Thoracic aorta (tissue), 2 donors: ENCODE results near the gene VAT1L. TPM values are rescaled to one million over a fixed set of nuclear protein-coding genes. Genes with fewer than 3 reads are reported as not detected.

Source experiments
- ATAC-seq: fragments of 150-250 bp; one replicate; pipeline ENCODE4 v1.8.0; 2017; ENCODE audit warnings: low read depth; ENCODE audit not compliant: insufficient number of reproducible peaks, low FRiP score
- DNase-seq: peaks from one replicate; pipeline ENCODE4 v3.0.0-alpha.2; 2020; ENCODE audit warnings: low spot score
- H3K27ac ChIP-seq, 2 donors: fragments of 200-600 bp; sonication (generic); 1 replicate in 1 of 2; 2 replicates in 1 of 2; pipeline ENCODE4 v1.5.1; 2016; ENCODE audit warnings: mild to moderate bottlenecking in 2 of 2, moderate library complexity in 2 of 2
- H3K27me3 ChIP-seq: fragments of 200-600 bp; sonication (generic); replicated peaks from 2 replicates; pipeline ENCODE4 v1.6.0; 2016; ENCODE audit warnings: mild to moderate bottlenecking; ENCODE audit not compliant: insufficient read depth
- H3K36me3 ChIP-seq: fragments of 200-600 bp; sonication (generic); one replicate; pipeline ENCODE4 v1.5.1; 2016
- H3K4me1 ChIP-seq, 2 donors: fragments of 200-600 bp; sonication (generic); 1 replicate in 1 of 2; 2 replicates in 1 of 2; pipeline versions ENCODE4 v1.5.1 to v1.6.0; 2016; ENCODE audit warnings: low read depth in 2 of 2, mild to moderate bottlenecking in 1 of 2; ENCODE audit not compliant: control insufficient read depth in 1 of 2
- H3K4me3 ChIP-seq: fragments of 200-600 bp; sonication (generic); 2 replicates; pipeline ENCODE4 v1.5.1; 2016; ENCODE audit warnings: mild to moderate bottlenecking
- H3K9me3 ChIP-seq: fragments of 200-600 bp; sonication (generic); 2 replicates; pipeline ENCODE4 v1.5.1; 2016
- CTCF ChIP-seq: fragments of 200-600 bp; sonication (generic); IDR thresholded peaks from one replicate; pipeline ENCODE4 v1.5.1; 2019; ENCODE audit warnings: antibody characterized with exemption
- total RNA-seq, 2 donors: library from RNA; depleted of rRNA; stranded (reverse); fragments of >200 nt; gene quantifications; one replicate each; pipeline versions ENCODE4 v1.1.0 to v1.2.3, GENCODE V29; 2016

Gene VAT1L
- total RNA-seq, 2 donors from 2014 or later: 10.4 to 27.1 TPM

GRCh38 chr16:77993111-77993985 lies 205.0 kb downstream of the VAT1L start:
- Histone ChIP-seq H3K4me3 (peak overlapping the region; percentile 32), H3K4me1 (peaks cover 3 to 30% of the 10 kb centered on the region in 2 donors), H3K36me3 (no peaks in the 10 kb centered on the region), H3K9me3 (peaks cover 9% of the 10 kb centered on the region), H3K27me3 (no peaks in the 10 kb centered on the region), H3K27ac (peak overlapping the region; percentile 76 to 85)
- no peak for DNase-seq
- ATAC-seq: peak; percentile 67
- TF ChIP-seq CTCF: no peak

GRCh38 chr16:77995843-77996455 lies 207.6 kb downstream of the VAT1L start:
- TF ChIP-seq CTCF: no peak
- DNase-seq (no peak), ATAC-seq (no peak)
- Histone ChIP-seq H3K36me3 (no peaks in the 10 kb centered on the region), H3K9me3 (peaks cover 9% of the 10 kb centered on the region), H3K27me3 (no peaks in the 10 kb centered on the region), H3K27ac (no peak overlapping the region), H3K4me3 (no peak overlapping the region), H3K4me1 (peaks cover 3 to 26% of the 10 kb centered on the region in 2 donors)

GRCh38 chr16:77998350-77999023 lies 210.1 kb downstream of the VAT1L start:
- Histone ChIP-seq H3K9me3 (peaks cover 9% of the 10 kb centered on the region), H3K27me3 (no peaks in the 10 kb centered on the region), H3K4me3 (no peak overlapping the region), H3K4me1 (peaks cover 0 to 21% of the 10 kb centered on the region in 2 donors), H3K27ac (no peak overlapping the region), H3K36me3 (no peaks in the 10 kb centered on the region)
- no peak for TF ChIP-seq CTCF
- DNase-seq: no peak
- ATAC-seq: no peak

GRCh38 chr16:78001451-78002025 lies 213.2 kb downstream of the VAT1L start:
- Histone ChIP-seq H3K27ac (no peak overlapping the region), H3K36me3 (no peaks in the 10 kb centered on the region), H3K27me3 (no peaks in the 10 kb centered on the region), H3K4me1 (peaks cover 0 to 10% of the 10 kb centered on the region in 2 donors), H3K9me3 (no peaks in the 10 kb centered on the region), H3K4me3 (no peak overlapping the region)
- no peak for TF ChIP-seq CTCF
- ATAC-seq (no peak), DNase-seq (no peak)
